Stimulated activated CD4-positive, alpha-beta T cell treated with anti-CD3 and anti-CD28 coated beads, Interleukin-1b, Interleukin-23, amount 100 ng/mL, for 4 hours (primary cell): Measurements from ENCODE around the gene TIMP2.
A peak's percentile ranks its signal among the peaks of the same experiment; 100 is the strongest.
"Not testable (repeated sequence)": the region's sequence is repeated elsewhere in the genome, so short reads cannot be mapped to it uniquely, and the experiment has no call there.

Experiments
- DNase-seq, 2 donors: peaks; one replicate each; pipeline ENCODE4 v3.0.0-alpha.2; 2020; ENCODE audit warnings: low read depth in 2 of 2

The TIMP2 gene, protein sequence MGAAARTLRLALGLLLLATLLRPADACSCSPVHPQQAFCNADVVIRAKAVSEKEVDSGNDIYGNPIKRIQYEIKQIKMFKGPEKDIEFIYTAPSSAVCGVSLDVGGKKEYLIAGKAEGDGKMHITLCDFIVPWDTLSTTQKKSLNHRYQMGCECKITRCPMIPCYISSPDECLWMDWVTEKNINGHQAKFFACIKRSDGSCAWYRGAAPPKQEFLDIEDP

DNA sequence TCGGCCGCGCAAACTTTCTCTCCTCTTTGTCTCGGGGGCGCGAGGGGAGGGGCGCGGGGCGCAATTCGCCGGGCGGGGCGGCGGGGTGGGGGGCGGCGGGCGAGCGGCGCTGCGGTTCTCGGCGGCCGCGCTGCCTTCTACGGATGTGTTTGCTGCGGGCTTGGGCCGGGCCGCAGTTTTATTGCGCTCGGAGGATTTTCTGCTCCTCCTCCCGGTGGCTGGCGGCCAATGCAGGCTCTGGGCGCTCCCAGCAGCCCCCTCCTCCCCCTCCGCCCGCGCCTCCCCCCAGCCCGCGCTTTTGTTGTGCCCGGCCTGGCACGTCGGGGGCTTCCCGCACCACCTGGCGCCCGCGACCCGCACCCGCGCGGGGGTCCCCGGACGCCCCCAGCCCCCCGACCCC is at the start of gene TIMP2:
TSS of gene TIMP2 (minus strand) at position 154 of the 400 bp plus-strand sequence. CDS start 299 bp downstream, outside the sequence.
- peak; percentile 56 to 57 for DNase-seq

DNA sequence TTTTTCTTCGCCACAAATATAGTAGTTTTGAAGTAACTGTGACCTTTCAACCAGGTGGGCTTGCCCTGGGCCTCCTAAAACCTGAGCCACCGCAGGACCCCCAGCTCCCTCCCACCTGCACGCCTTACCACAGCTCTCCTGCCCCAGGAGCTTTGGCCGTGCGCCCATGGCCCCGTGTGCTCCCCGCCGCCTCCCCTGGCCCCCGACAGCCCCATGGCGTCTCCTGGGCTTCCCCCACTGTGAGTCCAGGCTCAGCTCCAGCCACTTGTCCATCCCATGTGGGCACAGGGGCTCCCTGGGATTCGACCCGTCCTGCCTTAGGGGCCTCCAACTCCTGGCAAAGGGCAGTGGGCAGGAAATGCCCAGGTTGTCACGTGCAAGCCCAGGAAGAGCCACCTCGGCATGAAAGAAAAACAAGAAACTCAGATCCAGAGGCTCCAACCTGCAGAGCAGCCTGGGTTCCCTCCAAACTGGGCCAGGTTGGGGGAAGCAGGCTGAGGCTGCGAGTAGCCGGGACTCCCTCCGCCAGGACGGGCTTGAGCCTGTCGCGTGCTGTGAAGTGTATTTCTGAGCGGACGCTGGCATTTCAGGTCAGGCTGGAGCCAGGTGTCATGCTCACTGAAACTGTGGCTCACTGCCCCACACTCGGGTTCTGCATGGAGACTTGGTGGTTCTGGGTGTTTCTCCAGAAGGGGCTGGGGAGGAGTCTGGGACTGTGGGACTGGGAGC is 48.8 kb upstream of the TIMP2 start:
- no peak for DNase-seq

DNA sequence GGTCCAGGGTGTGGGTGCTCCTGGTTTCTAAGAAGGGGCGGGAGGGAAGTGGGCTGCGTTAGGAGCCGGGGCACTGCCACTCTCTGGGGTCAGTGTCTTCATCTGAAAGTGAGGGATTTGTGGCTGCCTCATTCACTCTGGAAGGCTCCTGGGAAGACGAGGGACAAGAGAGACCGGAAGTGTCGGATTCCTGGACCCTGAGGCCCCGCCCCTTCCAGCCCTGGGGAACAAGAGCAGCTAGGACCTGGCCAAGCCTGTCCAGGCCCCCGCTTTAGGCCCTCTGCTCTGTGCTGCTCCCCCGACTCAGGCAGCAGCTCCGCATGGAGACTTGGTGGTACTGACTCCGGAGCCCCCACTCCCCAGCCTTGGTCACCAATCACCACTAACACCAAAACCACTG is 48.0 kb upstream of the TIMP2 start:
- DNase-seq: no peak

DNA sequence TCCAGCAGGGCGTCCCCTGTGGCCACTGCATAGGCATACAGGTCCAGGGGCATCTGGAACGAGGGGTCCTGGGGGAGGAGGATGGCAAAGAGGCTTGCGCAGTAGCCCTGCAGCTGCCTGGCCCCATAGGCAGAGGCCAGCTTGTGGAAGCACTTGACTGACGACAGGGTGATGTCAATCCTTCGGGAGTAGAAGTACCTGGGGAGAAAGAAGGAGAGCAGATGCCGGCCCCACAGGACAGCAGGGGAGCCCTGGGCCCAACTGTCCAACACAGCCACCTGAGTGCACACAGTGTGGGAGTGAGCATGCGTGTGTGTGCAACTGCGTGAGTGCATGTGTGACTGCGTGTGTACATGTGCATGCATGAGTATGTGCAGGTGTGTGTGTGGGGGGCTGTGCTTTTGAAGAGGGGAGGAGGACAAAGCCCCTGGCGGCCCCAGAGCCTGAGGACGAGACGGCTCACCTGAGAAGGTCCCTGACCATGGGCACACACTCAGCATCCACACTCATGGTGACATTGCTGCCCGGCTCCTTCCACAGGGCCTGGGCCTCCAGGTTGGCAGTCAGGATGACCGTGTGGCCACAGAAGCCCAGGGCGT is 47.4 kb upstream of the TIMP2 start:
- no peak for DNase-seq

DNA sequence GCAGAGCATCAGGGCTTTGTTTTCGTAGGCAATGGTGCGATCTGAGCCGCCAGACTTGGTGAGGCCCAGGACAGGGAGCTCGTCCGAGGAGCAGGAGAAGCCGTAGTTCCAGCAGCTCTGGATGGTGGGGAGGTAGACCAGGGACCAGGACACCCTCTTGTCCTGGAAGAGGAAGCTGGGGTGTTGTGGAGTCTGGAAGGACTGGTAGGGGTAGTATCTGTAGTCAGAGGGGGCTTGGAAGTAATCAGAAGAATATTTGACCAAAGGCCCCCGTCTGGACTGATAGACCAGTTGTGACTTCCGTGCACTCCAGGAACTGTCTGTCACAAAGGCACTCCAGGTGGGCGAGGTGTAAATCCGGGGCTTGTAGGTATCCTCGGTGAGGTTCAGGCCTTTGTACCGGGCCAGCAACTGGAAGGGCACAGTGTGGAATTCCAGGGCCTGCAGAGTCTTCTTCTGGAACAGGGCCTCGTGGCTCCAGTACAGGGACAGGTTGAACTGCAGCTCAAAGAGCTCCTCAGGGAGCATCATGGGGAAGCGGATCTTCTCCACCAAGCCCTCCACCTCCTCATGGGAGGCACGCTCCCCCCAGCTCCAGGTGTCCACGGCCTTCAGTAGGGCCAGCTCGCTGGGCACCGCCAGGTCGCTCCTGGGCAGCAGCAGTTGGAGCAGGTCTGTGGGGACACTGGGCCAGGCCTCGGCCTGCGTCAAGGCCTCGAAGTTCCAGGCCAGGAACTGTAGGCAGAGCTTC is 46.7 kb upstream of the TIMP2 start:
- no peak for DNase-seq

DNA sequence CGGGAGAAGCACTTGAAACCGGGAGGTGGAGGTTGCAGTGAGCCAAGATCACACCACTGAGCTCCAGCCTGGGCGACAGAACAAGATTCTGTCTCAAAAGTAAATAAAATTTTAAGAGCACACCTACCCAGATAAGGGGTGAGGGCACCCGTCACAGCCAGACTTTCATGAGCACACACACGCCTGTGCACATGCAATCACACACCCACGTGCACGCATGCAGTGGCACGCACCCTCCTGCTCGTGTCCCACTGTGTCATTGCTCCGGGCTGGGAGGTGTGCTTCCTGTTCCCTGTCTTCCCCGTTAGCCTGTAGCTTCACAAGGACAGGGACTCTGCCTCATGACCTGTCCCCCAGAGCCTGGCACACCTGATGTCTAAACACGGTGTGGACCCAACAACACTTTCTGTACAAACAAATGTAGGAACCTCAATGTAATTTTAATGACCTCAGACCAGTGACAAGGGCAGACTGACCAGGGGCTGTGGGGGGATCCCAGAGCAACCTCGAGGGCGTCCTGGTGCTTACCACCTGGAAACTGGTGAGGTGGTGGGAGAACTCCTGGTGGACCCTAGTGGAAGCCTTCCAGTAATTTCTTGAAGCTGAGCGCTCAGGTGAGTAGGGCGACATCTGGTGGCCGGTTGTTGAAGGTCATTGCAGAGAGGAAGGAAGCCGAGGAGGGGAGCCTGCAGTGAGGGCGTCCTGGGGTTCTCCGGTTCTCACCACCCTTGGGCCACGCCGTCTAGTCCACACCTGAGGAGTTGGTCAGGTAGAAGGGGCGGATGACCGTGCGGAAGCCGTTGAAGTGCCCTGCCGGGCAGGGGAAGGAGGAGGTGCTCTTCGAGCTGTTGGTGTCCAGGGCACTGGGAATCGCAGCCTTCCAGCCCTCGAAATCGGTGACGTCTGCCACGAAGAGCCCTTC is 45.9 kb upstream of the TIMP2 start:
- DNase-seq: peak; percentile 76 to 77

DNA sequence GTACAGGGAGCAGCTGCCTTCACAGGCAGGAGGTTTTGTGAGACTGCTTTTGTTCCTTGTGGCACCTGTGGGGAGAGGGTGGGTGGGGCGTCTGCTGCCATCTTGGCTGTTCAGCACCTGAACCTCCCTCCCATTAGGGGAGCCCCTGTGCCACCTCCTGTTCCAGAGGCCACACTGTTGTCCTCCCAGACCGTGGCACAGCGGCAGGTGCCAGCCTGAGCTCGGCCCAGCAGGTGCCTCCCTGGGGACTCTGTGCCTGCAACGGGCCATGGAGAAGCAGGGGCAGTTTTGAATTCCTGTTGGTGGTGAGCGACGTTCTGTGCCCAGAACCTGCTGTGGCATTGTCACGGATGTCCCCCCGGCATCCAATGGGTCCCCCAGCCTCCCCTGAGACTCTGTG is 44.7 kb upstream of the TIMP2 start:
- no peak for DNase-seq

DNA sequence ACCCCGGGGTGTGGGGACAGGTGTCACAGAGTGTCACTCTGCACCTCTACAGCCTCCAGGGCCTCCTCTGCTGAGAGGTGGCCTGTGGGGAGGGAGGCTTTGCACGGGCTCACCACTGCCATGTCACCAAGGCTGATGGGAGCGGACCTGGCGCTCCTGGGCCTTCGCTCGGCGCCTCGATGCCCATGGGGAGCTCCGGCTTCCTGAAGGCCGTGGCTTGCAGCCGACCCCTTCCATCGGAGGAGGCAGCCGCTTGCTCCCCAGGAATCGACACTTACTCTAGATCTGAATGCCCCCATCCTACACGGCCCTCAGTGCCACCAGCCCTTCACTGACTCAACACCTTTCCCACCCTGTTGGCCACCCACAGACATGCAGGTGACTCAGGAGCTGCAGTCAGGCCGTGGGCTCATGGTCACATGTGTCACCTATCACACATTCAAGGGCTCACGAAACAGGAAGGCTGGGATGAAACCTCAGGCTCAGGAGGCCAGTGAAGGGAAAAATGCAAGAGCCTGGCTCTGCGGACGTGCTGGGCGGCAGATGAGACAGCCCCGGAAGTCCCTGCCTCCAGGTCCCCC is 42.7 kb upstream of the TIMP2 start:
- DNase-seq: no peak

DNA sequence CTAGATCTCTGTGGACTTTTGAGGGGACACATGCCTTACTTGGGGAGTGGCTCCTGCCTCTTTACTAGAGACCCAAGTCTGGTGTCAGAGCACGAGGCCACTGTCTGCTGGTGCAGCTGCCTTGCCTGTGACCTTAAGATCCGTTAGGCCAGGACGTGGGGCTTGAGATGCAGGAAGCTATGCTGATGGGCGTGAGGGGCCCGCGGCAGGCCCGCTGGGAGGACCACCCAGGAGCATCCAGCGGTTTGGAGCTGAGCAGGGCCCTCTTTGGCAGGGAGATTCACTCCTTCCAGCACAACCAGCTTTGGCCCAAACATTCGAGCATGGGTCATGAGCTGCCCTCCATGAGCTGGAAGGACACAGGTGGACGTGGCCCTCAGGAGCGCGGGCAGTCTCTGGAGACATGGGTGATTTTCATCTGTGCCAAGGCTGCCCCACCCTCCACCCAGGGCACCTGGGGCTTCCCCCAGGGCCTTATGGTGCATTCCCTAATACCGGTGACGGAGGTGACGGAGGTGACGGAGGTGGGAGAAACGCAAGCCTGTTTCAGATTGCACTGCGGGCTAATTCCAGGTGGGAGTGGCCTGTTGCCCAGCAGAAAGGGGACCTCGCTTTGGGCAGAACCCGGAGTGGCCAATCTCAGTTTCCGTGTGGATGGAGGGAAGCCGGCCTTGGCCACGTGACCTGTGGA is 41.9 kb upstream of the TIMP2 start:
- no peak for DNase-seq

DNA sequence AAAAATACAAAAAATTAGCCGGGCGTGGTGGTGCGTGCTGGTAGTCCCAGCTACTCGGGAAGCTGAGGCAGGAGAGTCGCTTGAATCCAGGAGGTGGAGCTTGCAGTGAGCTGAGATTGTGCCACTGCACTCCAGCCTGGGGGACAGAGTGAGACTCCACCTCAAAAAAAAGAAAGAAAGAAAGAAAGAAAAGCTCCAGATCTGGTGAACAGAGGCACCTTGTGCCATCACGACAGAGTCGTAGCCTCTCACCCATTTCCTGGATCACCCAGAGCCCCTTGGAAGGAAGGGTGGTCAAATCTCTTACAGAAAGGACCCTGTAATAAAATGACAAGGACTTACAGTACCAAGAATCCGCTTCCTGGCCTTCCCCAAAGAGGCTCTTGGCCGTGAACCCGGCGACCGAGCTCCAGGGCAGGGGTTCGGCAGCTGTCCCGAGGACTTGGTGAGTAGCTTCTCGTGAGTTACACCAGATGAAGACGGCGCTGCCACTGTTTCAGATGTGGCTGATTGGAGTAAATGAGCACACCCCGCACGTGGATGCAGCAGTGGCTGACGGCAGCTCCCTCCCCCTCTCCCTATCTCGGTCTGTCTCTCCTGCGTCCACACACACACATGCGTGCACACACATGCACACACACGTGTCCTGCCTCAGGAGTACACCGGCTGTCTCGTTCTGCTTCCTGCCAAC is 41.1 kb upstream of the TIMP2 start:
- no peak for DNase-seq

DNA sequence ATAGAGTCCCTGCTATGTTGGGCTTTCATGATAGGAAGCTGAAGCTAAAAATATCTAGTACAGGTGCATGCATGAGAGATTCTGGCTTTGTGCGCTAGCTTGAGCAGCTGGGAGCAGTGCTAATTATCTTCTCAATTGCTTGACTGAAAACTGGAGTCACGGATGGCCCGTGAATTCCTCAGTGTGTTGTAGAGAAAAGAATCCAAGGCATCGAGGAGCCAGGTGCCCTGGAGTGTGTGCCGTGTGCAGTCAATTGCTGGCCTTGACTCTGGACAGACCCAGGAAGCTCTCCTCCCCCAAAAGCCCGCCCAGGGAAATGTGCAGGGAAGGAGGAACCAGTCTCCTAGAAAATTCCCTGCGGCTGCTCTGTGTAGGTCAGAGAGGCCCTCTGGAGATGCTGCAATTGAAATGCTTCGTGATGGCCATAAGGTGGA is 40.3 kb upstream of the TIMP2 start:
- DNase-seq: no peak

DNA sequence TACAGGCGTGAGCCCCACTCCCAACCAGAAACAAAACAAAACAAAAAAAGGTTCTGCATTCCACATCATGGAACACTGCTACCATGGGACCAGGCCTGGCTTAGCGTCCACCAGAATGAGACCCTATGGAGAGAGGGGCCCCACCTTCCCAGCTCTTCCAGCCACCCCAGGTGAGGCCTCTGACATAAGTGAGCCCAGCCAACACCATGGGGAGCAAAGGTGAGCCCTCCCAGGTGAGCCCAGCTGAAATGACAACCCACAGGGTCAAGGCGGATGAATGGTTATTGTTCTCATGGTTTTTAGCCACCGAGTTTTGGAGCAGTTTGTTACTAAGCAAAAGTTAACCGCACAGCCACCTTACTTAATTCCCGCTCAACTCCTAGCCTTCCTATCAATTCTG is 38.2 kb upstream of the TIMP2 start:
- no peak for DNase-seq

DNA sequence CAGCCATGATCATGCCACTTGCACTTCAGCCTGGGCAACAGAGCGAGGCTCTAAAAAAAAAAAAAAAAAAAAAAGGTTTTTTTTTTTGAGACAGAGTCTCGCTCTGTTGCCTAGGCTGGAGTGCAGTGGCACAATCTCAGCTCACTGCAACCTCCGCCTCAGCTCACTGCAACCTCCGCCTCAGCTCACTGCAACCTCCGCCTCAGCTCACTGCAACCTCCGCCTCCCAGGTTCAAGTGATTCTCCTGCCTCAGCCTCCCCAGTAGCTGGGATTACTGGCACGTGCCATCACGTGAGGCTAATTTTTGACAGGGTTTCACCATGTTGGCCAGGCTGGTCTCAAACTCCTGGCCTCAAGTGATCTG is 37.8 kb upstream of the TIMP2 start:
- DNase-seq: not testable (repeated sequence)

DNA sequence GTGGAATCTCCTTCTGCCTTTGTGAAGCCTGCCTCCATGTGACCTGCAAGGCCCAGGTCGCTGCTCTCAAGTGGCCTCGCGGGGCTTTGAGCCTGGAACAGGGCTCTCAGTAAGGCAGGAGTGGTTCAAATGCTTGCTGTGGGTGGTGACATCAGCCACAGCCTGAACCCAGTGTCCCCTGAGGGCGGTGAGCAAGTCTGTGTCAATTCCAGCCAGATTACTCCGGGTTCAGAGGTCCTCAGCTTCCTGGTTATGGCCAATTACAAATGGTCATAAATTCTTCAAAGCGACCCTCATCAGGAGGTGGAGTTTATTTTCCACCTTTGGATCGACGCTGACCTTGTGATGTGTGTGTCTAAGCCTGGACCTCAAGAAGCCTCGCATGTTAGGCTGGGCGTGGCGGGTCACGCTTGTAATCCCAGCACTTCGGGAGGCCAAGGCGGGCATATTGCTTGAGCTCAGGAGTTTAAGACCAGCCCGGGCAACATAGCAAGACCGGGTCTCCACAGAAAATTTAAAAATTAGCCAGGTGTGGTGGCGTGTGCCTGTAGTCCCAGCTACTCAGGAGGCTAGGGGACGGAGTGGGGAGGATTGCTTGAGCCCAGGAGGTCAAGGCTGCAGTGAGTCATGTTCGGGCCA is 37.3 kb upstream of the TIMP2 start:
- no peak for DNase-seq

DNA sequence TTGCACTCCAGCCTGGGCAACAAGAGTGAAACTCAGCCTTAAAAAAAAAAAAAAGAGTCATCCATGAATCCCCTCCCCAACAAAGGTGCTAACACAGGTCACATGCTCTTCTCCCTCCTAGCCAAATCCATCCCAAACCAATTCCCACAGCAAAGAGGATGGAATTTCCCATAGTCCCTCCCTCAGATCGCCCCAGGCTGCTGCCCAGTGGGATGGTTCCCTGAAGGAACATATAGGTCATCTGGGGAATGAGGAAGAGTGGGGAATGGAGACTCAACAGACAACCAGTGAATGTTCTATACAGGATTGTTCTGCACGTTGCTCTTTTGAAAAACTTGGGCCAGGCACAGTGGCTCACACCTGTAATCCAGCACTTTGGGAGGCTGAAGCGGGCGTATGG is 36.4 kb upstream of the TIMP2 start:
- no peak for DNase-seq

DNA sequence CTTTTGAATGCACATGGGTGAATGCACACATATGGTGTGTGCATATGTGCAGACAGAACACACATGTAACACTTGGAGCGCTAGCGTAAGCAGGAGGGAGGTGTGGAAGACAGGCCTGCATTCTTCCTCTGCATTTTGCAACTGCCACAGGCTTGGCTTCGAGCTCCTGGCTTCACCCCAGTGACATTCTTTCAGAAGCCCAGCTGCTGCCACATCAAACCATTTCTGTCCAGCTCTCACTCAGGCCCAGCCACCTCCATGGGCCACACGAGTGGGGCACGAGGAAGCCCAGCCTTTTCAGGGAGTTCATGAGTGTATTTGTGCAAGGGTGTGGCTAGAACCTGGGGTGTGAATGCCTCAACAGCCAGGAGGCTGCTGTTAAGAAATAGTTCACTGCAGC is 35.7 kb upstream of the TIMP2 start:
- no peak for DNase-seq

DNA sequence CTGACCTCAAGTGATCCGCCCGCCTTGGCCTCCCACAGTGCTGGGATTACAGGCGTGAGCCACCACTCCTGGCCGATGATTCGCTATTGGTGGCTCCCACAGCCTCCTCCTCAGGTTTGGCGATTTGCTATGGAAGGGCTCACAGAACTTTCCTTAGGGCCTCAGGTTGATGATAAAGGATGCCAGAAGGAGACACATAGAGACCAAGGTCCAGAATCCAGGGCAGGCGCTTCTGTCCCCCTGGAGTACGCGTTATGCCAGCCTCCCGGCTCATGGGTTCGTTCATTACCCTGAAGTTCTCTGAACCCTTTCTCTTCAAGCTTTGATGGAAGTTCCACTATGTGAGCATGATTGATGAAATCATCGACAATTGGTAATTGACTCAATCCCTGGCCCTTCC is 34.6 kb upstream of the TIMP2 start:
- DNase-seq: no peak

DNA sequence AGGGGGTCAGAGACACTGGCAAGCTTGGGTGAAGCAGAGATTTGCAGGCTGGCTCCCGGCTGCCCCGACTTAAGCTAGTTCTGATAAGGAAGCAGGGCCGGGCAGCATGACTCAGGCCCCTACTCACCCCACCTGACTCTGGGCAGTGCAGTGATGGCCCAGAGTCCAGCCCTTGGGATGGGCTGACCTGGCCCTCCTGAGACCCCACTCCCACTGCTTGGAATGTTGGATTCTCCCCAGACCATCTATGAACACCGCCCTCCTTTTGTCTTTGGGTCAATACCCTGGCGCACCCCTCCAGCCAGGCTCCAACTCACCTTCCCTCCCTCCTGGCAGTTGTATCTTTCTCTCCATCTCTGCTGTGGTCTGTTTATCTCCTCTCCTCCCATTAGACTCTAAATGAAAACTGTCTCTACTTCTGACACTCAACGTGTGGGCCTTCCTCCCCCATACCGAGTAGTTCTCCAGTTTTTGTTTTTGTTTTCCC is 33.5 kb upstream of the TIMP2 start:
- DNase-seq: no peak

DNA sequence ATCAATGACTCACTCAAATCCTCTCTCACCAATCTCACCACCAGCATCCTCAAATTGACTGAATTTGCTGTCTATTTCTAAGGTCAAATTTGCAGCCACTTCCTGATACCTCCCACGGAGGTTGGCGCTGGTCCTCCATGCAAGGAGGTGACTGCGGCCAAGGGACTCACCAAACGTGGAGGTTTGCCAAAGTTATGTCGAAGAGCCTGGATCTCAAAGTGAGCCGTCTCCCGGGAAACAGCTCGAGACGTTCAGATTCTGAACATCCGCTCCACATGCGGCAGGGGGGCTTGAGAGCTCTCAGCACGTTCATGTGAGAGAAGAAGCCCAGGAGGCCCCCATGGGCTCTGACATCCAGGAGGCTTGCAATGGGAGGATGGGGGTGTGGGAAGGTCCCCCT is 31.9 kb upstream of the TIMP2 start:
- no peak for DNase-seq
